ENCODE data around the gene FBXW11. TPM values are rescaled to one million over a fixed set of nuclear protein-coding genes. Genes with fewer than 3 reads are reported as not detected.

Gene FBXW11
- total RNA-seq, 1 experiment from 2014 or later, result 85.3 TPM

GRCh38 chr5:171840066-171840465 lies 166.4 kb downstream of the FBXW11 start:
- H2AFZ ChIP-seq (ENCODE audit: low read length), result no peak overlapping the region
- no peak overlapping the region for H4K5ac ChIP-seq (ENCODE audit: insufficient read length, low read depth, low read length)
- no peak overlapping the region for H4K91ac ChIP-seq (ENCODE audit: insufficient read length, low read depth, low read length)
- H3K18ac ChIP-seq (ENCODE audit: insufficient read length, low read depth, low read length), result no peak overlapping the region
- Mint-ChIP-seq H3K27ac (no peak overlapping the region; a peak in 1 of 7 replicates), H3K4me3 (no peak overlapping the region), H3K4me1 (peaks cover 10 to 34% of the 10 kb centered on the region in 2 experiments), H3K36me3 (ENCODE audit: insufficient read depth in 1 of 3, low read depth in 3 of 3) (peaks cover 0 to 4% (median 2%) of the 10 kb centered on the region in 3 experiments; a peak in 2 of 7 replicates), H3K9me3 (peaks cover 0 to 4% of the 10 kb centered on the region in 2 experiments; a peak in 2 of 5 replicates), H3K27me3 (ENCODE audit: low read depth) (no peaks in the 10 kb centered on the region; the same call in none of the 2 replicates)
- no peak for DNase-seq
- no peaks in the 10 kb centered on the region for H3K79me1 ChIP-seq (ENCODE audit: insufficient read depth, low read depth, low read length, poor library complexity, severe bottlenecking)
- no peaks in the 10 kb centered on the region for H3K79me2 ChIP-seq (ENCODE audit: insufficient read depth, low read length)
- H2BK5ac ChIP-seq (ENCODE audit: insufficient read length, low read length), result no peak overlapping the region
- no peak overlapping the region for H3K14ac ChIP-seq (ENCODE audit: insufficient read depth, low read length)
- no peaks in the 10 kb centered on the region for H4K20me1 ChIP-seq (ENCODE audit: control insufficient read depth, insufficient read depth, insufficient read length)
- no peak for TF ChIP-seq CTCF (conservative IDR thresholded peaks at IDR 0.05)
- H3K9ac ChIP-seq (ENCODE audit: extremely low read depth, insufficient read length, low read length), result no peak overlapping the region
- no peaks in the 10 kb centered on the region for H3K9me3 ChIP-seq (ENCODE audit: control insufficient read depth, low read depth, low read length)
- H2BK15ac ChIP-seq (ENCODE audit: low read depth, low read length), result no peak overlapping the region
- H2BK120ac ChIP-seq (ENCODE audit: low read depth, low read length, poor library complexity, severe bottlenecking), result no peak overlapping the region
- H2AK5ac ChIP-seq (ENCODE audit: insufficient read length, low read length), result no peak overlapping the region
- H3K4ac ChIP-seq (ENCODE audit: low read depth, low read length), result no peak overlapping the region
- no peak overlapping the region for H4K8ac ChIP-seq (replicated peaks; ENCODE audit: insufficient read length, low read depth, low read length)
- H3K27ac ChIP-seq (ENCODE audit: insufficient read length, low read depth, low read length), result no peak overlapping the region
- no peaks in the 10 kb centered on the region for H3K23me2 ChIP-seq (ENCODE audit: insufficient read length, low read depth, low read length, poor library complexity, severe bottlenecking)
- no peak overlapping the region for H3T11ph ChIP-seq (ENCODE audit: low read length)
- peaks cover 3% of the 10 kb centered on the region for H3K4me1 ChIP-seq (ENCODE audit: insufficient read depth, low read length)
- no peak overlapping the region for H3K23ac ChIP-seq (ENCODE audit: insufficient read length, low read depth, low read length)
- H2BK20ac ChIP-seq (ENCODE audit: low read depth, low read length, poor library complexity, severe bottlenecking), result no peak overlapping the region
- H3K56ac ChIP-seq (ENCODE audit: insufficient read length, low read depth, low read length), result no peak overlapping the region
- no CpG with 5 or more reads among the region's 2 CpGs for WGBS (ENCODE audit: extremely low coverage, insufficient read length, low lambda C conversion rate)
- H2BK12ac ChIP-seq (ENCODE audit: insufficient read length, low read depth, low read length), result no peak overlapping the region
- H3K27me3 ChIP-seq (ENCODE audit: insufficient read depth, low read length), result no peaks in the 10 kb centered on the region
- H3K4me2 ChIP-seq (ENCODE audit: insufficient read depth, insufficient read length, low read length), result no peak overlapping the region
